Measurements from ENCODE around the gene LASP1.
"Not testable (repeated sequence)": the region's sequence is repeated elsewhere in the genome, so short reads cannot be mapped to it uniquely, and the experiment has no call there.

Gene LASP1

GRCh38 chr17:38911081-38911730, 41.3 kb downstream of the LASP1 start:
- no peak for DNase-seq

- DNase-seq = not testable (repeated sequence)
Measured at GRCh38 chr17:38911731-38912081, 41.8 kb downstream of the LASP1 start.

- DNase-seq = no peak
Measured at GRCh38 chr17:38912221-38912813, 42.5 kb downstream of the LASP1 start.

- DNase-seq = no peak
Measured at GRCh38 chr17:38914741-38915638, 45.1 kb downstream of the LASP1 start.

- no peak for DNase-seq
Measured at GRCh38 chr17:38915639-38915995, 45.8 kb downstream of the LASP1 start.

GRCh38 chr17:38916771-38917170, 46.9 kb downstream of the LASP1 start:
- DNase-seq = no peak

GRCh38 chr17:38917259-38917658, 47.4 kb downstream of the LASP1 start:
- no peak for DNase-seq

- DNase-seq = no peak
Measured at GRCh38 chr17:38918129-38918913, 48.5 kb downstream of the LASP1 start.

- DNase-seq = no peak
Measured at GRCh38 chr17:38918916-38919315, 49.1 kb downstream of the LASP1 start.

GRCh38 chr17:38919316-38920078, 49.6 kb downstream of the LASP1 start:
- DNase-seq = no peak

- no peak for DNase-seq
Measured at GRCh38 chr17:38920374-38921291, 50.8 kb downstream of the LASP1 start.

GRCh38 chr17:38921756-38922411, 52.0 kb downstream of the LASP1 start:
- DNase-seq = no peak

GRCh38 chr17:38922538-38923297, 52.9 kb downstream of the LASP1 start:
- peak; percentile 57 for DNase-seq

GRCh38 chr17:38925263-38925995, 55.6 kb downstream of the LASP1 start, which contains the start of gene LASP1NB:
TSS of gene LASP1NB (plus strand) at chr17:38925614.
- peak; percentile 88 for DNase-seq

- DNase-seq = no peak
Measured at GRCh38 chr17:38926293-38927070, 56.6 kb downstream of the LASP1 start.

- not testable (repeated sequence) for DNase-seq
Measured at GRCh38 chr17:38930782-38931181, 60.9 kb downstream of the LASP1 start.

GRCh38 chr17:38933962-38934361, 64.1 kb downstream of the LASP1 start:
- DNase-seq = not testable (repeated sequence)

GRCh38 chr17:38939987-38940386, 70.1 kb downstream of the LASP1 start:
- no peak for DNase-seq

Measured in NCI-H2227 treated with DMSO at 0.1 percent for 48 hours (cell line).